Panc1 (cell line): ENCODE results near the gene OR6T1. TPM values are rescaled to one million over a fixed set of nuclear protein-coding genes. Genes with fewer than 3 reads are reported as not detected.

ENCODE experiments used
- ATAC-seq: fragments of 200-7000 bp; cut with Tn5 transposase; 2 replicates; pipeline ENCODE4 v1.9.1; 2020; ENCODE audit warnings: mild to moderate bottlenecking, moderate library complexity
- BruUV-seq: library from RNA; stranded (reverse); fragments of 400-500 nt; replicated peaks from 2 replicates; lab custom pipeline; 2021; lab: Mats Ljungman, UMichigan
- CTCF ChIA-PET: fragments of 300-600 bp; sonication (Branson Sonifier 250); formaldehyde crosslinking; loops from one replicate; lab custom pipeline; 2022; ENCODE audit warnings: antibody characterized with exemption; lab: Charles Lee
- POLR2A ChIA-PET: fragments of 300-600 bp; sonication (Branson Sonifier 250); formaldehyde crosslinking; loops from one replicate; lab custom pipeline; 2022; ENCODE audit warnings: antibody characterized with exemption; lab: Charles Lee
- DNase-seq: peaks from one replicate; pipeline ENCODE4 v3.0.0-alpha.2; 2010; ENCODE audit warnings: low read depth, low spot score
- H3K27ac ChIP-seq: 2 replicates; pipeline ENCODE4 v1.5.1; 2011; ENCODE audit warnings: mild to moderate bottlenecking, low read length, inconsistent platforms
- H3K27me3 ChIP-seq: fragments of 200-500 bp; sonication (Bioruptor generic); 2 replicates; pipeline ENCODE4 v1.6.0; 2014; ENCODE audit warnings: low read length, inconsistent platforms; ENCODE audit not compliant: control insufficient read depth, insufficient read depth
- H3K36me3 ChIP-seq: fragments of 200-500 bp; sonication (Bioruptor generic); 2 replicates; pipeline ENCODE4 v1.5.1; 2014; ENCODE audit warnings: inconsistent platforms, mild to moderate bottlenecking, low read length, moderate library complexity; ENCODE audit not compliant: control insufficient read depth, insufficient read depth
- H3K4me1 ChIP-seq: 2 replicates; pipeline ENCODE4 v1.5.1; 2011; ENCODE audit warnings: inconsistent platforms, mild to moderate bottlenecking, low read length, moderate library complexity; ENCODE audit not compliant: control insufficient read depth, insufficient read depth
- H3K4me3 ChIP-seq, 2 experiments: 2 replicates each; pipeline ENCODE4 v1.5.1; 2011 to 2012; ENCODE audit warnings: low read depth in 2 of 2, low read length in 2 of 2, mild to moderate bottlenecking in 2 of 2, inconsistent platforms in 1 of 2, moderate library complexity in 1 of 2
- H3K9me3 ChIP-seq: fragments of 200-500 bp; sonication (Bioruptor generic); 2 replicates; pipeline ENCODE4 v1.5.1; 2014; ENCODE audit warnings: low read depth, mild to moderate bottlenecking, inconsistent platforms, low read length, moderate library complexity; ENCODE audit not compliant: control insufficient read depth, insufficient read depth
- POLR2AphosphoS5 ChIP-seq: IDR thresholded peaks from 2 replicates; pipeline ENCODE4 v1.6.1; 2012; ENCODE audit warnings: mild to moderate bottlenecking, low read depth, low read length, moderate library complexity
- REST ChIP-seq, 2 experiments: IDR thresholded peaks; 2 replicates each; pipeline ENCODE4 v1.6.1; 2011 to 2012; ENCODE audit warnings: low read depth in 2 of 2, control low read depth in 1 of 2, low read length in 1 of 2, mild to moderate bottlenecking in 1 of 2, moderate library complexity in 1 of 2; ENCODE audit not compliant: insufficient read depth in 1 of 2
- SIN3A ChIP-seq: IDR thresholded peaks from 2 replicates; pipeline ENCODE4 v1.6.1; 2012; ENCODE audit warnings: low read depth, mild to moderate bottlenecking, low read length, moderate library complexity, borderline replicate concordance; ENCODE audit not compliant: insufficient read depth
- TCF7L2 ChIP-seq: IDR thresholded peaks from 2 replicates; pipeline ENCODE4 v1.6.1; 2011; ENCODE audit warnings: mild to moderate bottlenecking, low read depth, low read length, inconsistent platforms
- in situ Hi-C: cut with HindIII; loops from 2 replicates; pipeline ENCODE4 v1.10.0; 2016; ENCODE audit warnings: low sequenced_read_pairs, low pct_unique_long_range_greater_than_20kb
- intact Hi-C: fragments of 100-400 bp; cut with micrococcal nuclease; formaldehyde crosslinking; loops from one replicate; pipeline ENCODE4 v1.10.0; 2022; ENCODE audit not compliant: unreplicated experiment
- total RNA-seq: library from RNA; stranded (reverse); gene quantifications from one replicate; pipeline ENCODE4 v1.2.1, GENCODE V29; 2021; ENCODE audit not compliant: unreplicated experiment
- TF ChIP-seq, protein P1 (sequence below): fragments of 450-650 bp; IDR thresholded peaks from 2 replicates; pipeline ENCODE4 v1.5.1; 2017; ENCODE audit warnings: mild to moderate bottlenecking

Gene OR6T1
- total RNA-seq, 1 experiment from 2014 or later = not detected

GRCh38 chr11:123973816-123974215, 30.2 kb upstream of the OR6T1 start:
- ChIA-PET POLR2A (no interaction called here), CTCF (no interaction called here)
- no peaks in the 10 kb centered on the region for H3K9me3 ChIP-seq
- H3K4me3 ChIP-seq = no peak overlapping the region
- ATAC-seq = no peak
- no peak for DNase-seq
- in situ Hi-C loops = no loop called here
- no peak overlapping the region for H3K27ac ChIP-seq
- H3K27me3 ChIP-seq = no peaks in the 10 kb centered on the region
- no peak for TF ChIP-seq SIN3A
- TF ChIP-seq, protein P1, sequence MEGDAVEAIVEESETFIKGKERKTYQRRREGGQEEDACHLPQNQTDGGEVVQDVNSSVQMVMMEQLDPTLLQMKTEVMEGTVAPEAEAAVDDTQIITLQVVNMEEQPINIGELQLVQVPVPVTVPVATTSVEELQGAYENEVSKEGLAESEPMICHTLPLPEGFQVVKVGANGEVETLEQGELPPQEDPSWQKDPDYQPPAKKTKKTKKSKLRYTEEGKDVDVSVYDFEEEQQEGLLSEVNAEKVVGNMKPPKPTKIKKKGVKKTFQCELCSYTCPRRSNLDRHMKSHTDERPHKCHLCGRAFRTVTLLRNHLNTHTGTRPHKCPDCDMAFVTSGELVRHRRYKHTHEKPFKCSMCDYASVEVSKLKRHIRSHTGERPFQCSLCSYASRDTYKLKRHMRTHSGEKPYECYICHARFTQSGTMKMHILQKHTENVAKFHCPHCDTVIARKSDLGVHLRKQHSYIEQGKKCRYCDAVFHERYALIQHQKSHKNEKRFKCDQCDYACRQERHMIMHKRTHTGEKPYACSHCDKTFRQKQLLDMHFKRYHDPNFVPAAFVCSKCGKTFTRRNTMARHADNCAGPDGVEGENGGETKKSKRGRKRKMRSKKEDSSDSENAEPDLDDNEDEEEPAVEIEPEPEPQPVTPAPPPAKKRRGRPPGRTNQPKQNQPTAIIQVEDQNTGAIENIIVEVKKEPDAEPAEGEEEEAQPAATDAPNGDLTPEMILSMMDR = no peak
- no peak for TF ChIP-seq TCF7L2
- TF ChIP-seq REST (IDR thresholded peaks at IDR 0.05; ENCODE audit: insufficient read depth in 1 of 2, low read depth in 2 of 2, low read length in 1 of 2) = no peak
- no peak for TF ChIP-seq POLR2AphosphoS5
- no peaks in the 10 kb centered on the region for H3K4me1 ChIP-seq
- H3K36me3 ChIP-seq = no peaks in the 10 kb centered on the region
- intact Hi-C loops = no loop called here
- no TSS peak for BruUV-seq

GRCh38 chr11:123956752-123957151, 13.1 kb upstream of the OR6T1 start:
- no peak overlapping the region for H3K4me3 ChIP-seq
- no peaks in the 10 kb centered on the region for H3K36me3 ChIP-seq
- in situ Hi-C loops = no loop called here
- ChIA-PET CTCF (no interaction called here), POLR2A (no interaction called here)
- H3K27me3 ChIP-seq = no peaks in the 10 kb centered on the region
- H3K4me1 ChIP-seq = no peaks in the 10 kb centered on the region
- ATAC-seq (no peak), DNase-seq (no peak)
- no peak for TF ChIP-seq POLR2AphosphoS5
- no peak for TF ChIP-seq REST (IDR thresholded peaks at IDR 0.05; ENCODE audit: insufficient read depth in 1 of 2, low read depth in 2 of 2, low read length in 1 of 2)
- TF ChIP-seq, protein P1 = no peak
- no peak for TF ChIP-seq SIN3A
- no peak for TF ChIP-seq TCF7L2
- no peaks in the 10 kb centered on the region for H3K9me3 ChIP-seq
- BruUV-seq = no TSS peak
- intact Hi-C loops = no loop called here
- H3K27ac ChIP-seq = no peak overlapping the region
